Measurements from ENCODE around the gene ZFP36L1.

- TF ChIP-seq CTCF (IDR thresholded peaks at IDR 0.05) (no peak), EZH2 (IDR thresholded peaks at IDR 0.05) (no peak), EZH2phosphoT487 (IDR thresholded peaks at IDR 0.05) (no peak)
These were observed 32.9 kb upstream of the ZFP36L1 start for GRCh38 chr14:68825729-68826128.
